ENCODE results near the gene KIF26B.

The KIF26B gene

DNA sequence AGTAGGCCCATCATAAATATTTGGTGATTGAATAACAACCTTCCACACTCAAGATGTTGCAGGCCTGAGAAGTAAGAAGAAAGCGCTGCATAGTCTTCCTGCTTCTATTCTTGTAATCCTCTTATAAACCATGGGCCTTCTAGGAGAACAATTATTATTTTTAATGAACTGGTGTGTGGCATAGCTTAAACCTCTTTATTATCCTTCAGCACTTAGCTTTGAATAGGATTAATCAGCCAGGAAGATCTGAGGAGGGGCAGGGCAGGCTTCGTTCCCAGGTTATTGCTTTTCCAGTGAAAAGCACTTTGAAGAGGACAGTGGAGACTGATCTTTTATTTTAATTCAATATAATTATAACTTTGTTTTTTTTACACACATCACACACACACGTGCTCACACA is 42.3 kb downstream of the KIF26B start:
- TF ChIP-seq SPI1 (IDR thresholded peaks at IDR 0.05; ENCODE audit: low read depth, low read length) (no peak), POLR2A (IDR thresholded peaks at IDR 0.05; ENCODE audit: low read depth, low read length) (no peak), TAF1 (IDR thresholded peaks at IDR 0.05; ENCODE audit: low read depth, low read length) (no peak), PAX5 (IDR thresholded peaks at IDR 0.05; ENCODE audit: insufficient read depth, low read length, severe bottlenecking) (no peak), POLR2AphosphoS5 (IDR thresholded peaks at IDR 0.05; ENCODE audit: low read depth, low read length) (no peak), POU2F2 (IDR thresholded peaks at IDR 0.05; ENCODE audit: low read depth, low read length) (no peak)
- no peak for FAIRE-seq
- DNase-seq (ENCODE audit: insufficient read length, low spot score): no peak

DNA sequence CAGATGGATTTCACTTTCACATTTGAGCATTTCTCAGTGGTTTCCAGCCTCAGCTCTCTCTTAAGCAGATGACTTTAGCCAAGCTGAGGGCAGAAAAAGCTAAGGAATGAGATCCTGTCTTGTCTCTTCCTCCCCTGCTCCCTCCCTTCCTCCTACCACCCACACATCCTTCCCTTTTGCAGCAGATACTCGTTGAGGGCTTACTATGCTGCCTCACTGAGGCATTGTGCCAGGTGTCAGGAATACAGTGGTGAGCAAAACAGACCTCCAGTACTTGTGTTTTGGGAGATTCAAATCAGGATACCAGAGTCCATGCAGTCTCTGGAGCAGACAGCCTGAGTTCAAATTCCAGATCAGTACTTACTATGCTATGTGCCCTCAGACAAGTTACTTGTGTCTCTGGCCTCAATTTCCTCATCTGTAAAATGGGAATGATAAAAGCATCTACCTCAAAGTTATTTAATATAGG is 43.2 kb downstream of the KIF26B start:
- TF ChIP-seq PAX5 (IDR thresholded peaks at IDR 0.05; ENCODE audit: insufficient read depth, low read length, severe bottlenecking) (no peak), TAF1 (IDR thresholded peaks at IDR 0.05; ENCODE audit: low read depth, low read length) (no peak), POU2F2 (IDR thresholded peaks at IDR 0.05; ENCODE audit: low read depth, low read length) (no peak), POLR2AphosphoS5 (IDR thresholded peaks at IDR 0.05; ENCODE audit: low read depth, low read length) (no peak), SPI1 (IDR thresholded peaks at IDR 0.05; ENCODE audit: low read depth, low read length) (no peak), POLR2A (IDR thresholded peaks at IDR 0.05; ENCODE audit: low read depth, low read length) (no peak)
- no peak for DNase-seq (ENCODE audit: insufficient read length, low spot score)
- FAIRE-seq: no peak

DNA sequence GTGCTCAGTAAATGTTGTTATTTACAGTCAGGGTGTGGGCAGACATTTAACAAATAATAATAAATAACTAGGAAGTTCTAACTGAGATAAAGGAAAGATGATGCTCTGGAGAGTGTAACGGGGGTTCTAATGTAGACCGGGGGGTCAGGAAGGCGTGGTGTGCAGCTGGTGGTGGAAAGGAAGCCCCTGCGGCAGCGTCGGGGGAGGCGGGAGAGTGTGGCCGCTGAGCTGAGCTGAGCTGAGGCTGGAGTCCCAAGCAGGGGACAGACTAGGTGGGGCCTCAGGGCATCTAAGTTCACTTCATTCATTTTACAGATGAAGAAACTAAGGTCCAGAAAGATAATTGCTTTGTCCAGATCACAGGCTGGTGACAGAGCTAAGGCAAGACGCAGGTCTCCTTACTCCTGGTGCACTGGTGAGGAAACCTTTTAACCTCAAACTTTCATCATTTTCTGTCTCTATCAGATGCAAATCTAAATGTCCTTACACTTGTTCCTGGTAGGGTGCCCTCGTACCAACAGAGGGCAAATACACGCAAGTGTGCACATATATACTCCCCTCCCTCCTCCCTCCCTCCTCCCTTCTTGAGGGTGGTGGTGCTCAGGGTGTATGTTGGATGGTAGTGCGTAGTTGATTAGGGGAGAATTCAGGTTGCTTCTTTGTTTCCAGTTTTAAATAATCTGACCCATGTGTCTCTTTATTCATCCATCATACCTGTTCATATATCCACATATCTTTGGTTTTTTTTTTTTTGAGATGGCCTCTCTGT is 44.1 kb downstream of the KIF26B start:
- TF ChIP-seq POLR2AphosphoS5 (IDR thresholded peaks at IDR 0.05; ENCODE audit: low read depth, low read length): no peak
- TF ChIP-seq TAF1 (IDR thresholded peaks at IDR 0.05; ENCODE audit: low read depth, low read length): no peak
- no peak for TF ChIP-seq SPI1 (IDR thresholded peaks at IDR 0.05; ENCODE audit: low read depth, low read length)
- TF ChIP-seq PAX5 (IDR thresholded peaks at IDR 0.05; ENCODE audit: insufficient read depth, low read length, severe bottlenecking): no peak
- TF ChIP-seq POLR2A (IDR thresholded peaks at IDR 0.05; ENCODE audit: low read depth, low read length): no peak
- no peak for TF ChIP-seq POU2F2 (IDR thresholded peaks at IDR 0.05; ENCODE audit: low read depth, low read length)
- FAIRE-seq (no peak), DNase-seq (ENCODE audit: insufficient read length, low spot score) (no peak)

DNA sequence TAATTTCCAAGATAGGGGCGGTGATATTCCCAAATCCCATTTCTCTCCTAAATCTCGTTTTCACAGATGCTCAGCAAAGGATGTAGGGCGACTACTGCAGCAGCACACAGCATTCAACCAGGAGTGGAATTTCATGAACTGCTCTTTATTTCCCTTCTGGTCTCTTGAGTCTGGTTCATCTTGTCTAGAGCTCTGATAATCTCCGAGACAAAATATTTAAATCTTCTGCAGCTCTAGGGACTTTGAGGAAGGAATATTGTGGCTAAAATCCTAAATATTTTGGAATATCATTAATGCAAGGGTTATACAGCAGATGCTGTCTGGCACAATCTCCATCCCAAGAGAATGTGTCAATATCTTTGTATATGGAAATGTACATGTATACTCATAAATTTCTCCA is 45.4 kb downstream of the KIF26B start:
- DNase-seq (ENCODE audit: insufficient read length, low spot score) (no peak), FAIRE-seq (no peak)
- no peak for TF ChIP-seq POLR2AphosphoS5 (IDR thresholded peaks at IDR 0.05; ENCODE audit: low read depth, low read length)
- no peak for TF ChIP-seq POLR2A (IDR thresholded peaks at IDR 0.05; ENCODE audit: low read depth, low read length)
- TF ChIP-seq PAX5 (IDR thresholded peaks at IDR 0.05; ENCODE audit: insufficient read depth, low read length, severe bottlenecking): no peak
- no peak for TF ChIP-seq SPI1 (IDR thresholded peaks at IDR 0.05; ENCODE audit: low read depth, low read length)
- no peak for TF ChIP-seq POU2F2 (IDR thresholded peaks at IDR 0.05; ENCODE audit: low read depth, low read length)
- no peak for TF ChIP-seq TAF1 (IDR thresholded peaks at IDR 0.05; ENCODE audit: low read depth, low read length)

DNA sequence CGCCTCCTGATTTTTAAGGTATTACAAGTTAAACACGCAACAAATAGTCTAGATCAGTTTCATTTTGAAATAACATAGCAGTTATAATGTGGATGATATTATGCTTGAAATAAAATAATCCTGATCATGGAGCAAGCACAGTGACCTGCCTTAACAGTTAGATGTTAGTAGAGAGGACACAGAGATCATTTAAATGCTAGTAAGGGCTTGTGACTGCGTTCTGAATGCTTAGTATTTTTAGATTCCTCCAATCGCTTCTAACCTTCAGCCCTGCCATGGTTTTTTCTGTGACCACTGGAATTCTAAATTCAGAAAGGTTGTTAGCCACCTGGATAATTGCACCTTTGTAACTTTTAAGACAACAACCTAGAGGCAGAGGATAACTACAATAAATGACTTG is 46.4 kb downstream of the KIF26B start:
- DNase-seq (ENCODE audit: insufficient read length, low spot score): no peak
- TF ChIP-seq POU2F2 (IDR thresholded peaks at IDR 0.05; ENCODE audit: low read depth, low read length) (no peak), PAX5 (IDR thresholded peaks at IDR 0.05; ENCODE audit: insufficient read depth, low read length, severe bottlenecking) (no peak), SPI1 (IDR thresholded peaks at IDR 0.05; ENCODE audit: low read depth, low read length) (no peak), POLR2A (IDR thresholded peaks at IDR 0.05; ENCODE audit: low read depth, low read length) (no peak), POLR2AphosphoS5 (IDR thresholded peaks at IDR 0.05; ENCODE audit: low read depth, low read length) (no peak), TAF1 (IDR thresholded peaks at IDR 0.05; ENCODE audit: low read depth, low read length) (no peak)
- no peak for FAIRE-seq

DNA sequence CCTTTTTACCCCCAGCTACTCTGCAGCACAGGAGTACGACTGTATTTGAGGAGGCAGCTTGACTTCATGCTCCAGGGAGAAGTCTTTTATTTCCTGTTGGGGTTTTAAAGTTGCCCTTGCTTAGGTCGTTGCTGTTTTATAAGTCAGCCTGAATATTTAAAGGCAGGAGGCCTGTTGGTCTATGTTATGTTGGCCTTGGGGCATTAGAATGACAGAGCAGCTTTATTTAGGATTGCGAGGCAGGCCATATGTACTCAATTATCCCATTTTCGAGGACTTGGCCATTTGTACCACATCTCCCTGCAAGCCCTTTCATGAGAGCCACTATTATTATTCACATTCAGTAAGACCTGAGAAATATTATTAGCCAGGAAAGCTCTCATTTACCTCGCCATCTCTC is 47.0 kb downstream of the KIF26B start:
- FAIRE-seq: no peak
- TF ChIP-seq POLR2A (IDR thresholded peaks at IDR 0.05; ENCODE audit: low read depth, low read length) (no peak), POLR2AphosphoS5 (IDR thresholded peaks at IDR 0.05; ENCODE audit: low read depth, low read length) (no peak), SPI1 (IDR thresholded peaks at IDR 0.05; ENCODE audit: low read depth, low read length) (no peak)
- DNase-seq (ENCODE audit: insufficient read length, low spot score): no peak

DNA sequence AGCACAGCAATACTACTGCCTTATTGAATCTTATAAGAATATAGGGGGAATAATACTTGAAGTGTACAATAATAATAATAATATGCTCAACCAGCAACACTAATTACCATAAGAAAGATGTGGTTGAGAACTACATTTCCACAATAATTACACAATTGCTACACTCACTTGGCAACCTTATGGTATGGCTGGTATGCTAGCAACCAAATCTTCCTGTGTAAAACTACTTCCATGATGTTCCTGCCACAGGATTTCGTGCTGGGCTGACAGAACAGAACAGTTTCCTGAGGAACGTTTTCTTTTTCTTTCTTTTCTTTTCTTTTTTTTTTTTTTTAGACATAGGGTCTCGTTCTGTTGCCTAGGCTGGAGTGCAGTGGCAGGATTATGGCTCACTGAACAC is 50.6 kb downstream of the KIF26B start:
- FAIRE-seq (no peak), DNase-seq (ENCODE audit: insufficient read length, low spot score) (no peak)
- TF ChIP-seq POU2F2 (IDR thresholded peaks at IDR 0.05; ENCODE audit: low read depth, low read length) (no peak), TAF1 (IDR thresholded peaks at IDR 0.05; ENCODE audit: low read depth, low read length) (no peak), POLR2AphosphoS5 (IDR thresholded peaks at IDR 0.05; ENCODE audit: low read depth, low read length) (no peak)

DNA sequence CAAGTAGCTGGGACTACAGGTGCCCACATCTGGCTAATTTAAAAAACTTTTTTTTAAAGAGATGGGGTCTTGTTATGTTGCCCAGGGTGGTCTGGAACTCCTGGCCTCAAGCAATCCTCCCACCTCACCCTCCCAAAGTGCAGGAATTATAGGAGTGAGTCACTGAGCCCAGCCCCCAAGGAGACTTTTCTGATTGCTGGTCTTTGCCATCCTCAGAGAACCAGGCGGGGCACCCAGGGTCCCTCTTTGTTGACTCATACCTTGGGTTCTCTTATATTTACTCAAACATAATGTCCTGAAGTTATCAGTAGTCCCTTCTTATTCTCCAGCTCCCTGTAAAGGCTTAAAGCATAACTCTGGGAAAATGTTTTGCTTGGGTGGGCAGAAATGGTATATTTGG is 51.1 kb downstream of the KIF26B start:
- TF ChIP-seq SPI1 (IDR thresholded peaks at IDR 0.05; ENCODE audit: low read depth, low read length) (no peak), PAX5 (IDR thresholded peaks at IDR 0.05; ENCODE audit: insufficient read depth, low read length, severe bottlenecking) (no peak), POLR2A (IDR thresholded peaks at IDR 0.05; ENCODE audit: low read depth, low read length) (no peak), TAF1 (IDR thresholded peaks at IDR 0.05; ENCODE audit: low read depth, low read length) (no peak), POU2F2 (IDR thresholded peaks at IDR 0.05; ENCODE audit: low read depth, low read length) (no peak), POLR2AphosphoS5 (IDR thresholded peaks at IDR 0.05; ENCODE audit: low read depth, low read length) (no peak)
- FAIRE-seq: no peak
- no peak for DNase-seq (ENCODE audit: insufficient read length, low spot score)

DNA sequence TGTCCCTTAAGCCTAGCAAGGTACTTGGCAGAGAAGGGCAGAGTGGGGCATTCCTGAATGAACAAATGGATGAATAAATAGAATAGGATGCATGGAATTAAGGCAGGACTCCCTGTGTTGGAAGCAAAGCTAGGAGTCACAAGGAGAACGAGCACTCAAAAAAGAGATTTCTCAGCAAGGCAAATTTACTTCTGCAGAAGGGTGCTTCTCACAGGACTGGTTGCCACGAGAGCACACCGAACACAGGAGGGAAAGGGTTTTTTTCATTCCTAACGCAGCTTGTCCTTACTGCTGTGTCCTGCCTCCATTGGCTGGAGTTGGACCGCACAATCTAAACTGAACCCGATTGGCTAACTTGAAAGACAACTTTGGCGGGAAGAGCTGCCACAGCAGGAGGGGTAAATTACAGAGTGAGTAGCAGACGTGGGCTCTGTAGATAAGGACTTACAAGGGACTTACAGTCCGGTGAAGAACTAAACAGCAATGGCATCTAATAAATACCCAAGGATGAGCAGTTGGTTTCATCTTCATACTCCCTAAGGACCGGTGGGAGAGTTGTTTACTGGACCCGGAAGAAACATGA is 52.4 kb downstream of the KIF26B start:
- TF ChIP-seq PAX5 (IDR thresholded peaks at IDR 0.05; ENCODE audit: insufficient read depth, low read length, severe bottlenecking) (no peak), POU2F2 (IDR thresholded peaks at IDR 0.05; ENCODE audit: low read depth, low read length) (no peak), TAF1 (IDR thresholded peaks at IDR 0.05; ENCODE audit: low read depth, low read length) (no peak), POLR2AphosphoS5 (IDR thresholded peaks at IDR 0.05; ENCODE audit: low read depth, low read length) (no peak), POLR2A (IDR thresholded peaks at IDR 0.05; ENCODE audit: low read depth, low read length) (no peak), SPI1 (IDR thresholded peaks at IDR 0.05; ENCODE audit: low read depth, low read length) (no peak)
- DNase-seq (ENCODE audit: insufficient read length, low spot score): no peak
- FAIRE-seq: no peak
